Endodermal cell (in vitro differentiated cells): ENCODE data around the gene ZC3H12C. TPM values are rescaled to one million over a fixed set of nuclear protein-coding genes. Genes with fewer than 3 reads are reported as not detected.

ENCODE experiments used
- DNase-seq: peaks from one replicate; pipeline ENCODE4 v3.0.0-alpha.2; 2017
- H3K27ac ChIP-seq: 2 replicates; pipeline ENCODE4 v1.5.1; 2013; ENCODE audit warnings: mild to moderate bottlenecking, low read depth, low read length, moderate library complexity
- H3K27me3 ChIP-seq: 2 replicates; pipeline ENCODE4 v1.6.1; 2013; ENCODE audit warnings: mild to moderate bottlenecking, low read length, moderate library complexity; ENCODE audit not compliant: insufficient read depth, control insufficient read depth, poor library complexity, severe bottlenecking
- H3K36me3 ChIP-seq: 2 replicates; pipeline ENCODE4 v1.7.0; 2013; ENCODE audit warnings: mild to moderate bottlenecking, low read length, moderate library complexity; ENCODE audit not compliant: control insufficient read depth, insufficient read depth
- H3K4me1 ChIP-seq: one replicate; pipeline ENCODE4 v1.7.0; 2013; ENCODE audit warnings: low read length; ENCODE audit not compliant: control insufficient read depth, insufficient read depth
- H3K4me3 ChIP-seq: 2 replicates; pipeline ENCODE4 v1.5.1; 2013; ENCODE audit warnings: mild to moderate bottlenecking, low read length, moderate library complexity
- H3K9ac ChIP-seq: 2 replicates; pipeline ENCODE4 v1.6.1; 2013; ENCODE audit warnings: mild to moderate bottlenecking, low read length, moderate library complexity; ENCODE audit not compliant: poor library complexity, severe bottlenecking; ENCODE audit errors: extremely low read depth
- H3K9me3 ChIP-seq: 2 replicates; pipeline ENCODE4 v1.6.1; 2013; ENCODE audit warnings: mild to moderate bottlenecking, low read length, moderate library complexity; ENCODE audit not compliant: control insufficient read depth
- H3K27ac Mint-ChIP-seq: 2 replicates; pipeline ENCODE4 v1.8.0; 2020; ENCODE audit warnings: mixed read lengths
- H3K27me3 Mint-ChIP-seq: 2 replicates; pipeline ENCODE4 v1.8.0; 2021; ENCODE audit warnings: mild to moderate bottlenecking, mixed read lengths; ENCODE audit not compliant: insufficient read depth
- H3K36me3 Mint-ChIP-seq: 2 replicates; pipeline ENCODE4 v1.8.0; 2020; ENCODE audit warnings: low read depth, mixed read lengths
- H3K4me1 Mint-ChIP-seq: 2 replicates; pipeline ENCODE4 v1.8.0; 2020; ENCODE audit warnings: mixed read lengths
- H3K4me3 Mint-ChIP-seq: 2 replicates; pipeline ENCODE4 v1.8.0; 2020; ENCODE audit warnings: mild to moderate bottlenecking, moderate library complexity, mixed read lengths
- H3K9me3 Mint-ChIP-seq: 2 replicates; pipeline ENCODE4 v1.8.0; 2020; ENCODE audit warnings: mild to moderate bottlenecking, mixed read lengths
- CTCF ChIP-seq: fragments of 200-600 bp; sonication (generic); conservative IDR thresholded peaks from 2 replicates; pipeline ENCODE4 v1.5.0; 2021; ENCODE audit warnings: antibody characterized with exemption, mild to moderate bottlenecking
- WGBS, 2 experiments: methylation state at CpG; one replicate each; pipeline versions ENCODE4 v1.1.5 to v1.1.7; 2013; ENCODE audit warnings: missing lambda C conversion rate in 2 of 2, mixed read lengths in 1 of 2; ENCODE audit not compliant: insufficient coverage in 1 of 2, insufficient read length in 1 of 2; 5-methylcytosine and 5-hydroxymethylcytosine counted together
- total RNA-seq, 2 donors: library from RNA; stranded (reverse); fragmentation: NEBNext Ultra II Directional in 1 of 2; extraction: Animal tissue kit (Norgen Biotek cat#: 25700) in 1 of 2; gene quantifications; 2 replicates in 1 of 2; 3 replicates in 1 of 2; pipeline ENCODE4 v1.2.1, GENCODE V29; 2021

The ZC3H12C gene
- total RNA-seq, 2 donors from 2014 or later = 4.1 to 5.6 TPM

GRCh38 chr11:110082899-110083298 is 10.3 kb upstream of the ZC3H12C start:
- Histone ChIP-seq H3K9ac (no peak overlapping the region), H3K4me1 (peaks cover 3% of the 10 kb centered on the region), H3K9me3 (peaks cover 6% of the 10 kb centered on the region), H3K36me3 (no peaks in the 10 kb centered on the region), H3K4me3 (no peak overlapping the region), H3K27ac (no peak overlapping the region), H3K27me3 (peaks cover 5% of the 10 kb centered on the region)
- Mint-ChIP-seq H3K4me3 (no peak overlapping the region), H3K4me1 (peaks cover 18% of the 10 kb centered on the region), H3K9me3 (peaks cover 5% of the 10 kb centered on the region), H3K27ac (no peak overlapping the region), H3K27me3 (peaks cover 5% of the 10 kb centered on the region), H3K36me3 (no peaks in the 10 kb centered on the region)
- WGBS, 2 experiments = 79% methylated on average over 1 of the region's 1 CpG; no CpG with 5 or more reads in 1 of the 2 experiments
- DNase-seq = no peak
- TF ChIP-seq CTCF = no peak

GRCh38 chr11:110085255-110085838 is 7.8 kb upstream of the ZC3H12C start:
- TF ChIP-seq CTCF = no peak
- DNase-seq = no peak
- Mint-ChIP-seq H3K9me3 (no peaks in the 10 kb centered on the region), H3K36me3 (no peaks in the 10 kb centered on the region), H3K27me3 (peaks cover 6% of the 10 kb centered on the region), H3K27ac (no peak overlapping the region), H3K4me1 (peaks cover 16% of the 10 kb centered on the region), H3K4me3 (no peak overlapping the region)
- WGBS, 2 experiments = 92 to 100% methylated on average over 1 of the region's 2 CpGs
- Histone ChIP-seq H3K36me3 (no peaks in the 10 kb centered on the region), H3K27me3 (peaks cover 27% of the 10 kb centered on the region), H3K4me3 (no peak overlapping the region), H3K27ac (no peak overlapping the region), H3K4me1 (peaks cover 3% of the 10 kb centered on the region), H3K9ac (no peak overlapping the region), H3K9me3 (no peaks in the 10 kb centered on the region)

- Mint-ChIP-seq H3K27me3 (peaks cover 4% of the 10 kb centered on the region), H3K36me3 (no peaks in the 10 kb centered on the region), H3K4me1 (peaks cover 16% of the 10 kb centered on the region), H3K4me3 (no peak overlapping the region), H3K27ac (no peak overlapping the region), H3K9me3 (no peaks in the 10 kb centered on the region)
- no peak overlapping the region for H3K9ac ChIP-seq
- 91 to 100% methylated on average over 2 to 3 of the region's 3 CpGs for WGBS, 2 experiments
- DNase-seq = no peak
- no peaks in the 10 kb centered on the region for H3K36me3 ChIP-seq
- H3K27me3 ChIP-seq = peaks cover 41% of the 10 kb centered on the region
- H3K4me1 ChIP-seq = peaks cover 3% of the 10 kb centered on the region
- H3K27ac ChIP-seq = no peak overlapping the region
- no peak for TF ChIP-seq CTCF
- no peaks in the 10 kb centered on the region for H3K9me3 ChIP-seq
- no peak overlapping the region for H3K4me3 ChIP-seq
Observed at GRCh38 chr11:110086892-110087309, 6.3 kb upstream of the ZC3H12C start.
